GM19351 (cell line): ENCODE results near the gene SLC41A1.
A peak's percentile ranks its signal among the peaks of the same experiment; 100 is the strongest.

Experiments
- ATAC-seq: cut with Tn5 transposase; IDR thresholded peaks from one replicate; pipeline ENCODE4 v1.9.1; 2021; ENCODE audit warnings: mild to moderate bottlenecking, moderate library complexity; ENCODE audit not compliant: unreplicated experiment

SLC41A1 gene

GRCh38 chr1:205763980-205764379, 49.0 kb downstream of the SLC41A1 start:
- ATAC-seq, result no peak

GRCh38 chr1:205760606-205761005, 52.4 kb downstream of the SLC41A1 start:
- ATAC-seq, result no peak

GRCh38 chr1:205756552-205756951, 56.4 kb downstream of the SLC41A1 start:
- ATAC-seq, result no peak

GRCh38 chr1:205754857-205755256, 58.1 kb downstream of the SLC41A1 start:
- no peak for ATAC-seq

- no peak for ATAC-seq
Observed at GRCh38 chr1:205751036-205751651, 61.9 kb downstream of the SLC41A1 start.

- peak; percentile 81 for ATAC-seq
Observed at GRCh38 chr1:205750138-205751035, 62.6 kb downstream of the SLC41A1 start, which contains the start of gene NUCKS1. Gene NUCKS1 (minus strand): TSS chr1:205750182. CDS start chr1:205749973, 209 bp downstream.

- peak; percentile 65 for ATAC-seq
Observed at GRCh38 chr1:205749234-205750137, 63.5 kb downstream of the SLC41A1 start.

GRCh38 chr1:205748403-205749233, 64.4 kb downstream of the SLC41A1 start:
- peak; percentile 13 for ATAC-seq

- no peak for ATAC-seq
Observed at GRCh38 chr1:205746757-205747412, 66.1 kb downstream of the SLC41A1 start.

GRCh38 chr1:205744403-205744802, 68.6 kb downstream of the SLC41A1 start:
- ATAC-seq, result no peak

- no peak for ATAC-seq
Observed at GRCh38 chr1:205743977-205744376, 69.0 kb downstream of the SLC41A1 start.

- no peak for ATAC-seq
Observed at GRCh38 chr1:205741681-205742080, 71.3 kb downstream of the SLC41A1 start.

- no peak for ATAC-seq
Observed at GRCh38 chr1:205739348-205740160, 73.4 kb downstream of the SLC41A1 start.
